ENCODE data around the gene DCAKD.

Gene DCAKD

DNA sequence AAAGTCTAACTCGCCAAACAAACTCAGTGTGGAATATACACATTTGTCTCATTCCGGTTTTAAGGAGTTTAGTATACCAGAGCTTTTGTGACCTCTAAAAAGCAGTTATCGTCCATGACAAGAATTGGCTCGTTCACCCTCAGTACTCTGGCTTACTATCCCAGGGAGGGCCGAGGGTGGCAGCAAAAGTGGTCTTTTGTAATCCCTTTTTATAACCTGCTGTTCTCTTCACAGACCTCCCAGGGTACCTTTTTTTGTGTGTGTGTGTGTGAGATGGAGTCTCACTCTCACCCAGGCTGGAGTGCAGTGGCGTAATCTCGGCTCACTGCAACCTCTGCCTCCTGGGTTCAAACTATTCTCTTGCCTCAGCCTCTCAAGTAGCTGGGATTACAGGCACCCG is 18.6 kb upstream of the DCAKD start:
- TF ChIP-seq, protein P1, sequence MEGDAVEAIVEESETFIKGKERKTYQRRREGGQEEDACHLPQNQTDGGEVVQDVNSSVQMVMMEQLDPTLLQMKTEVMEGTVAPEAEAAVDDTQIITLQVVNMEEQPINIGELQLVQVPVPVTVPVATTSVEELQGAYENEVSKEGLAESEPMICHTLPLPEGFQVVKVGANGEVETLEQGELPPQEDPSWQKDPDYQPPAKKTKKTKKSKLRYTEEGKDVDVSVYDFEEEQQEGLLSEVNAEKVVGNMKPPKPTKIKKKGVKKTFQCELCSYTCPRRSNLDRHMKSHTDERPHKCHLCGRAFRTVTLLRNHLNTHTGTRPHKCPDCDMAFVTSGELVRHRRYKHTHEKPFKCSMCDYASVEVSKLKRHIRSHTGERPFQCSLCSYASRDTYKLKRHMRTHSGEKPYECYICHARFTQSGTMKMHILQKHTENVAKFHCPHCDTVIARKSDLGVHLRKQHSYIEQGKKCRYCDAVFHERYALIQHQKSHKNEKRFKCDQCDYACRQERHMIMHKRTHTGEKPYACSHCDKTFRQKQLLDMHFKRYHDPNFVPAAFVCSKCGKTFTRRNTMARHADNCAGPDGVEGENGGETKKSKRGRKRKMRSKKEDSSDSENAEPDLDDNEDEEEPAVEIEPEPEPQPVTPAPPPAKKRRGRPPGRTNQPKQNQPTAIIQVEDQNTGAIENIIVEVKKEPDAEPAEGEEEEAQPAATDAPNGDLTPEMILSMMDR (conservative IDR thresholded peaks at IDR 0.05; ENCODE audit: low read depth, low read length), result no peak
- no peak for DNase-seq (ENCODE audit: low read depth)
- H3K4me3 ChIP-seq (ENCODE audit: low read length), result no peak overlapping the region

DNA sequence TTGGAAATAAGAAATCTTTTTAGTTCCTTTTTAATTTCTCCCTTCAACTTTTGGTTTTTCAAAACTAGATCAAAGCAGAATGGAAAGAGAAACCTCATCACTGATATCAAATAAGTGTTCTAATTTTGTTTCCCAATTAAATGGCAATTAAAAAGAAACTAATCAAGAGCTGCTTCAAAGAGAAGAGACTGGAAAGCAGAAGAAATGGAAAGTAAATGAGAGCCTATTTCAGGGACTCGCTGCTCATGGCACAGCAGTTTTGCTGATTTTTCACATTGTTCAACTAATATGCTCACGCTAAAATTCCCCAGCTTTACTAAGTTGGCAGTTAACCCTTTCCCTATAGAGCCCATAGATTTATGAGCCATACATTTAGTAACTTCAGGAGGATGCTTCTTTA is 16.2 kb upstream of the DCAKD start:
- TF ChIP-seq, protein P1 (conservative IDR thresholded peaks at IDR 0.05; ENCODE audit: low read depth, low read length), result no peak
- no peak overlapping the region for H3K4me3 ChIP-seq (ENCODE audit: low read length)
- no peak for DNase-seq (ENCODE audit: low read depth)

DNA sequence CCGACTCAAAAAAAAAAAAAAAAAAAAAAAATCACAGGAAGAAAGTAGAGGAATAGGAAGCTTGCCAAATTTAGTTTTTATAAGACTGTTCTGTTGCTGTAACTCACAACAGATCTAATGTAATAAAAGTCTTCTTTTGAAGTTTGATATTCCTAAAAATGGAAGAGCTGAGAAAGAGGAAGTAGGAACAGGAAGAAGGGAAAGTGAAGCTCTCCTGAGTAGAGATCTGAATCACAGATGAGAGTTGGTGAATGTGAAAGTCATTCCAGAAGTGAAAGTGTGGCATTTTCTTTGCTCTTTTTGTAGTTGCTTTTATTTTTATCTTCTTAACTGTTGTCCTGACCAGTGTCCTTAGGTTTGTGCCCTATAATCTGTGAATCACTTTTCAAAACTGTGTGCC is 11.8 kb upstream of the DCAKD start:
- TF ChIP-seq, protein P1 (conservative IDR thresholded peaks at IDR 0.05; ENCODE audit: low read depth, low read length), result no peak
- no peak for DNase-seq (ENCODE audit: low read depth)
- no peak overlapping the region for H3K4me3 ChIP-seq (ENCODE audit: low read length)

DNA sequence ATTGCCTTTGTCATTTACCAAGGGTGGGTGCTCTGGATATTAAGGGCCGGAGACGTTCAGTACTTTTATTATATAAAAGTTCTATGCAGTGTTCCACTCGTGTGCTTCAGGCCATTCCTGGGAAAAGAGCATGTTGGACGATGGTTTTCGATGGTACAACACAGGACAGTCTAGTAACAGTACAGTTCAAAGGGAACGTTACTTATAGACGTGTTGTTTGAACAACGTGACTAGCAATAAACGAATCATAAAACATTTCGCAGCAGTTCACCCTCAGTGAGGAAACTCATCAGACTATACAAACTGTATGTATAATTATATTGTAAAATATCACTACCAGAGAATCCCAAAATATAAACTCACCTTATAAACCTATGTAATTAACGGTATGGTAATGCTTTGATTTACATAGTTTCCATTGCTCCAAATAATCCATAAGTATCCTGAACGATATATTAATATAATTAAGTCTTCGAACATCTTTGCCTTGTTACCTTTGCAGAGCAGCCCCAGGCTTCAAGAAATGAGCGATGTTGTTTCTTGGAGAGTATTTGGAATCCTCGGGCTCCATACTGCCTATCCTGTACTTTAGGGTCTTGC is 10.3 kb upstream of the DCAKD start:
- TF ChIP-seq, protein P1 (conservative IDR thresholded peaks at IDR 0.05; ENCODE audit: low read depth, low read length), result no peak
- no peak for DNase-seq (ENCODE audit: low read depth)
- H3K4me3 ChIP-seq (ENCODE audit: low read length), result peak overlapping the region; percentile 86

DNA sequence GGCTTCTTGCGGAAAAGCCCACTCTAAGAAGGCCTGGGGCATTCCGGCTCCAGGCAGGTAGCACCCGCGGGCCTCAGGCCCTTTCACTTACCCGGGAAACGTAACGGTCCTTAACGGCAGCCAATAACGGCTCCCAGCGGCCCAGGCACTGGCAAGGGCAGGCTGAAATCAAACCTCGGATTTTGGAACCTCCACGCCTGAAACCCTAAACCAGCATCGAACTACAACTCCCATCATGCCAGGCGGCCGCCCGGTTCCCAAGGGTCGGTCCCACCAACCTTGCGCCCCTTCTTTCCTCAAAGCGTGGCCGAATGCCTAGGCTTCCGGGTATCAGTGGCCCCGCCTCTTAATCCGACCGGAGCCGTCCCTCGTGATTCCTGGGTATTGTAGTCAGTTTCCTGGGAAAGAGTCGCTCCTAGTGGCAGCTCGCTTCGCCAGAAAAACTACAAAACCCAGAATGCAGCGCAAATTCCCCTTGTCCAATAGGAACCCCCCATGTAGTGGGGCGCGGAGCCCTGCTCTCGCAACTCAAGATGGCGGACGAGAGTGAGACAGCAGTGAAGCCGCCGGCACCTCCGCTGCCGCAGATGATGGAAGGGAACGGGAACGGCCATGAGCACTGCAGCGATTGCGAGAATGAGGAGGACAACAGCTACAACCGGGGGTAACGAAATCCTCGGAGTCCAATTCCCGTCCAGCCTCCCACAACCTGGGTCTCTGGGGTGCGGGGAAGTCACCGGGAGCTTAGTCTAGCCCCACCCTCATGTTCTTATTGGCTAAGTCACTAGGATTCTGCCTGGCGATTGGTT is 9.6 kb upstream of the DCAKD start, which contains the start of gene NMT1:
TSS of gene NMT1 (plus strand) at position 521 of the 809 bp plus-strand sequence. CDS start at position 534, 13 bp downstream.
- peak; percentile 99 for DNase-seq (ENCODE audit: low read depth)
- TF ChIP-seq, protein P1 (conservative IDR thresholded peaks at IDR 0.05; ENCODE audit: low read depth, low read length), result no peak
- peak within 1 kb of the TSS; percentile 86 for H3K4me3 ChIP-seq (ENCODE audit: low read length)

DNA sequence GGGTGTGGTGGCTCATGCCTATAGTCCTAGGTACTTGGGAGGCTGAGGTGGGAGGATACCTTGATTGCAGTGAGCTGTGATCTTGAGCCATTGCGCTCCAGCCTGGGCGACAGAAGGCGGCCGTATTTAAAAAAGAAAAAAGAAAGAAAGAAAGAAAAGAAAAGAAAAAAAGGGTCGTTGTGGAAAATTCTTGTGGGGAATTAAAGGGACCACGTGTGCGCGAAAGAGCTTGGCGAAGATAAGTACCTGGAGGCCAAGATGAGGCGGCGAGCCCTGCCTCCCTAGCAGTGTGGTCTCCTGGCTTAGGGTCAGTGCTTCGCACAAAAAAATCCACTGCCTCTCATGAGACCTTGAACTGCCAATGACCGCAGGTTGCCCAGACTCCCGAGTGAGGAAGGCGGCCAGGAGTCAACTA is 9.0 kb upstream of the DCAKD start:
- DNase-seq (ENCODE audit: low read depth), result no peak
- peak overlapping the region; percentile 86 for H3K4me3 ChIP-seq (ENCODE audit: low read length)
- TF ChIP-seq, protein P1 (conservative IDR thresholded peaks at IDR 0.05; ENCODE audit: low read depth, low read length), result no peak

All from retinal pigment epithelial cell (primary cell).